LoVo (cell line): Measurements from ENCODE around the gene CRIM1.
"Not testable (repeated sequence)": the region's sequence is repeated elsewhere in the genome, so short reads cannot be mapped to it uniquely, and the experiment has no call there.

Experiments
- DNase-seq: peaks from one replicate; pipeline ENCODE4 v3.0.0-alpha.2; 2016; ENCODE audit warnings: low spot score

CRIM1 gene

GRCh38 chr2:36355151-36355889, at the start of gene CRIM1:
CRIM1 (plus strand) TSS chr2:36355778; CDS start chr2:36356293, 515 bp downstream.
- peak; percentile 92 for DNase-seq

- no peak for DNase-seq
Measured at GRCh38 chr2:36307441-36307840, 48.1 kb upstream of the CRIM1 start.

- not testable (repeated sequence) for DNase-seq
Measured at GRCh38 chr2:36310444-36310843, 45.1 kb upstream of the CRIM1 start.

GRCh38 chr2:36318547-36318946, 37.0 kb upstream of the CRIM1 start:
- no peak for DNase-seq

- DNase-seq: no peak
Measured at GRCh38 chr2:36322108-36322507, 33.5 kb upstream of the CRIM1 start.

- no peak for DNase-seq
Measured at GRCh38 chr2:36326286-36326685, 29.3 kb upstream of the CRIM1 start.

GRCh38 chr2:36329251-36329650, 26.3 kb upstream of the CRIM1 start:
- no peak for DNase-seq

- no peak for DNase-seq
Measured at GRCh38 chr2:36329746-36330472, 25.7 kb upstream of the CRIM1 start.

- DNase-seq: no peak
Measured at GRCh38 chr2:36330473-36331395, 24.8 kb upstream of the CRIM1 start.

GRCh38 chr2:36333350-36334012, 22.1 kb upstream of the CRIM1 start:
- no peak for DNase-seq

GRCh38 chr2:36335597-36335996, 20.0 kb upstream of the CRIM1 start:
- no peak for DNase-seq

GRCh38 chr2:36336321-36336720, 19.3 kb upstream of the CRIM1 start:
- DNase-seq: no peak

- no peak for DNase-seq
Measured at GRCh38 chr2:36337354-36337753, 18.2 kb upstream of the CRIM1 start.

- DNase-seq: no peak
Measured at GRCh38 chr2:36338124-36338826, 17.3 kb upstream of the CRIM1 start.

GRCh38 chr2:36338827-36339145, 16.8 kb upstream of the CRIM1 start:
- no peak for DNase-seq

- DNase-seq: no peak
Measured at GRCh38 chr2:36339607-36340218, 15.9 kb upstream of the CRIM1 start.

- DNase-seq: no peak
Measured at GRCh38 chr2:36343606-36344005, 12.0 kb upstream of the CRIM1 start.

- DNase-seq: no peak
Measured at GRCh38 chr2:36348721-36349120, 6.9 kb upstream of the CRIM1 start.

- DNase-seq: no peak
Measured at GRCh38 chr2:36351291-36351690, 4.3 kb upstream of the CRIM1 start.

- peak; percentile 70 for DNase-seq
Measured at GRCh38 chr2:36351736-36352349, 3.7 kb upstream of the CRIM1 start.

- DNase-seq: no peak
Measured at GRCh38 chr2:36352701-36353100, 2.9 kb upstream of the CRIM1 start.
